Measurements from ENCODE around the gene FUS.

Gene FUS

DNA sequence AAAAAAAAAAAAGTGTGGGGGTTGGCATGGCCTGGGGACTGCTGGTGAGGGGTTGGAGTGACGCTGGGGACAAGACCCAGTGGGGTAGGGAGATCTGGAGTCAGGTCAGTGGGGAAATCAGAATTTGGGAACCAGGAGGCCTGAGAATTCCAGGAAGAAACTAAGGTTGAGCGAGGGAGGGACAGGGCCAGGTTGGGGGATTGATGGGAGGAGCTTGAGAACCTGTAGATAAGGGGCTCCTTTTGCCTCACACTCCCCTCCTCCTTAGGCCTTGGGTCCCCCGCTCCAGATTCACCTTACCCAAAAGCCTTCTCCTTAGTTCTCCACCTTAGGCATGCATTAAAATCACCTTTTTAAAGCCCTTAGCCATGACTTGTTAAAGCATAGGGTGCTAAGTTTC is 45.3 kb downstream of the FUS start:
- Histone ChIP-seq H3K27me3 (ENCODE audit: low read depth, low read length) (no peaks in the 10 kb centered on the region), H3K4me1 (ENCODE audit: control insufficient read depth in 1 of 2, insufficient read depth in 2 of 2, low read length in 2 of 2) (no peaks in the 10 kb centered on the region), H3K9me3 (ENCODE audit: control insufficient read depth in 1 of 2, low read length in 2 of 2) (no peaks in the 10 kb centered on the region), H3K4me3 (ENCODE audit: low read depth in 1 of 2, low read length in 2 of 2) (no peak overlapping the region), H3K36me3 (ENCODE audit: control insufficient read depth in 1 of 2, insufficient read depth in 2 of 2, low read length in 2 of 2) (no peaks in the 10 kb centered on the region), H3K27ac (ENCODE audit: low read length) (no peak overlapping the region)

DNA sequence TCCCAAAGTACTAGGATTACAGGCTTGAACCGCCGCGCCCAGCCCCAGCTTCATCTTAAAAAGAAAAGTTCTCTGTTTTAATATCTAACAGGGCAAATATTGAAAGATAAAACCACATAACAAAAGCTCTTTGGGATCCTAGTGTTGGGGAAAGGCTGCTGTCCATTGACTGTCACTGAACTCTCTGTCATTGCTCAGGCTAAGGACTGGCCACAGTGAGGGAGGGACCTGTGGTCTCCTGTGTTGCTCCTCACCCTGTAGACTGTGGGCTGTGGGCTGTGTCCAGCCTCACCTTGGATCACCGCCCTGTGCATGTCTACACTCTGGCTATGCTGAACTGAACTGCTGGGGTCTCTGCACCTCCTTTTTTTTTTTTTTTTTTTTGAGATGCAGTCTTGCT is 48.3 kb downstream of the FUS start:
- no peaks in the 10 kb centered on the region for H3K27me3 ChIP-seq (ENCODE audit: low read depth, low read length)
- no peaks in the 10 kb centered on the region for H3K9me3 ChIP-seq (ENCODE audit: control insufficient read depth in 1 of 2, low read length in 2 of 2)
- H3K27ac ChIP-seq (ENCODE audit: low read length): no peak overlapping the region
- H3K4me3 ChIP-seq (ENCODE audit: low read depth in 1 of 2, low read length in 2 of 2): no peak overlapping the region
- no peaks in the 10 kb centered on the region for H3K4me1 ChIP-seq (ENCODE audit: control insufficient read depth in 1 of 2, insufficient read depth in 2 of 2, low read length in 2 of 2)
- H3K36me3 ChIP-seq (ENCODE audit: control insufficient read depth in 1 of 2, insufficient read depth in 2 of 2, low read length in 2 of 2): no peaks in the 10 kb centered on the region

DNA sequence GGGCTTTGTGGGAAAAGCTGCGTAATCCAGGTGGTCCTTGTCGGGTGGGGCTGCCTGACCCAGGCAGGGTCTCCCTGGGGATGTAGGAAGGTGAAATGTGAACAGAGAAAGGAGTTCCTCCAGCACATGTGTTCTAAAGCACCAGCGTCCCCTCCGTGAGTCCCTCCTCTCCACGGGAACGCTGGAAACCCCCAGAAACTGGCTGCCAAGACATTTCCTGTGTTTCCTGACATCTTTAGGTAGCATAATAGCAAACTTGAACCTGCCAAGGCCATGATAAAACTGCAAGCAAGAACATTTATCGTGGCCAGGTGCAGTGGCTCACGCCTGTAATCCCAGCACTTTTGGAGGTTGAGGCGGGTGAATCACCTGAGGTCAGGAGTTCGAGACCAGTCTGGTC is 49.6 kb downstream of the FUS start:
- Histone ChIP-seq H3K27ac (ENCODE audit: low read length) (no peak overlapping the region), H3K4me3 (ENCODE audit: low read depth in 1 of 2, low read length in 2 of 2) (no peak overlapping the region), H3K9me3 (ENCODE audit: control insufficient read depth in 1 of 2, low read length in 2 of 2) (no peaks in the 10 kb centered on the region), H3K4me1 (ENCODE audit: control insufficient read depth in 1 of 2, insufficient read depth in 2 of 2, low read length in 2 of 2) (no peaks in the 10 kb centered on the region), H3K27me3 (ENCODE audit: low read depth, low read length) (no peaks in the 10 kb centered on the region), H3K36me3 (ENCODE audit: control insufficient read depth in 1 of 2, insufficient read depth in 2 of 2, low read length in 2 of 2) (no peaks in the 10 kb centered on the region)

DNA sequence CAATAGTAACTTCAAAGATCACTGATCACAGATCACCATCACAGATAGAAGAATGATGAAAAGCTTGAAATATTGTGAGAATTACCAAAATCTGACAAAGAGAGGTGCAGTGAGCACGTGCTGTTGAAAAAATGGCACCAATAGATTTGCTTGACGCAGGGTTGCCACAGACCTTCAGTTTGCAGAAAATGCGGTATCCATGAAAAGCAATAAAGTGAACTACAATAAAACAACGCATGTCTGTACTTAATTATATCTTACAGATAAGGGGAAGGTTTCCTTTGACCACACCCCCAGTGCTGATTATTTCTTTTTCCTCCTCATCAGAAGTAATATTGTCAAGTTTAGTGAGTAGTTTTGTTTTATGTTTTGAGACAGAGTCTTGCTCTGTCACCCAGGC is 58.1 kb downstream of the FUS start:
- Histone ChIP-seq H3K36me3 (ENCODE audit: control insufficient read depth in 1 of 2, insufficient read depth in 2 of 2, low read length in 2 of 2) (no peaks in the 10 kb centered on the region), H3K27ac (ENCODE audit: low read length) (no peak overlapping the region), H3K4me3 (ENCODE audit: low read depth in 1 of 2, low read length in 2 of 2) (no peak overlapping the region), H3K4me1 (ENCODE audit: control insufficient read depth in 1 of 2, insufficient read depth in 2 of 2, low read length in 2 of 2) (no peaks in the 10 kb centered on the region), H3K9me3 (ENCODE audit: control insufficient read depth in 1 of 2, low read length in 2 of 2) (peaks cover 0 to 2% of the 10 kb centered on the region in 2 donors), H3K27me3 (ENCODE audit: low read depth, low read length) (no peaks in the 10 kb centered on the region)

All from muscle layer of duodenum (tissue), 2 donors.